NCI-H460 (cell line): ENCODE results near the gene POLR2C. TPM values are rescaled to one million over a fixed set of nuclear protein-coding genes. Genes with fewer than 3 reads are reported as not detected.
"Not testable (repeated sequence)": the region's sequence is repeated elsewhere in the genome, so short reads cannot be mapped to it uniquely, and the experiment has no call there.

Experiments
- DNase-seq: peaks from one replicate; pipeline ENCODE4 v3.0.0-alpha.2; 2016; ENCODE audit warnings: low read depth; ENCODE audit errors: extremely low read depth
- total RNA-seq: library from RNA; depleted of rRNA; stranded (reverse); fragments of >200 nt; shearing (Covaris generic); gene quantifications from 2 replicates; pipeline ENCODE4 v1.2.3, GENCODE V29; 2014

POLR2C gene
- total RNA-seq, 1 experiment from 2014 or later: 153 TPM

DNA sequence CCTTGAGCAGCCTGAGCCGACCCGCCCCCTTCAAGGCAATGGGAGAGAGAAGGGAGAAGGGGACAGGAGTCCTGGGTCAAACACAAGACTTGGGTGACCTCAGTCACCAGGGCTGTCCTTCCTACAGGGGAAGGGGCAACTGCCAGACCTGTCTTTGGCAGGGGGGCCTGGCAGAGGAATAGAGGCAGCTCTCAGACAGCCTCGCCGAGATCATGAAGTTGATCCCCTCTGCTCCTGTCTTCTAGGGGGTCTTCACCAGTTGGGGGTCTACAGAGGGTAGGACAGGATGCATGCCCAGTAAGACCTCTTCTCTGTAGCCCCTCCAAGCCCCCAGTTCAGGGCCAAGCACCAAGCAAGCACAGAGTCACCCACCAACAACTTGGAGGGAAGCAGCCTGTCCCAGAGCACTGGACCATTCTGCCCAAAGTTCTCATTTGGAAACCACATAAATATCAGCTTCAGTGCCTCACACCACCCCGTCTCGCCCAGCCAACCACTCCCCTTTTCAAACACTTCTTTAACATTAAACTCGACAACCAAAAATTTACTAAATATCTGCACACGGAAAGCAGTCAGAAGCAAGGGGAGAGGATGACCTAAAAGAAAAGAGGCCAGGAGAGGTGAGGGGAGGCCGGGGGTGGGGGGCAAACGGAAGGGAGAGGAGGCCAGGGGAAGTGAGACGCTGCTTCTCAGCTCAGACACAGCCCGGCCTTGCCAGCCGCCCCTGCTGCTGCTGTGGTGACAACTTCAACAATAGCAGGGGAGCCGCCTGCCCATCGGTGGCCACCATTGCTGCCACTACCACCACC is 16.1 kb downstream of the POLR2C start:
- DNase-seq: no peak

DNA sequence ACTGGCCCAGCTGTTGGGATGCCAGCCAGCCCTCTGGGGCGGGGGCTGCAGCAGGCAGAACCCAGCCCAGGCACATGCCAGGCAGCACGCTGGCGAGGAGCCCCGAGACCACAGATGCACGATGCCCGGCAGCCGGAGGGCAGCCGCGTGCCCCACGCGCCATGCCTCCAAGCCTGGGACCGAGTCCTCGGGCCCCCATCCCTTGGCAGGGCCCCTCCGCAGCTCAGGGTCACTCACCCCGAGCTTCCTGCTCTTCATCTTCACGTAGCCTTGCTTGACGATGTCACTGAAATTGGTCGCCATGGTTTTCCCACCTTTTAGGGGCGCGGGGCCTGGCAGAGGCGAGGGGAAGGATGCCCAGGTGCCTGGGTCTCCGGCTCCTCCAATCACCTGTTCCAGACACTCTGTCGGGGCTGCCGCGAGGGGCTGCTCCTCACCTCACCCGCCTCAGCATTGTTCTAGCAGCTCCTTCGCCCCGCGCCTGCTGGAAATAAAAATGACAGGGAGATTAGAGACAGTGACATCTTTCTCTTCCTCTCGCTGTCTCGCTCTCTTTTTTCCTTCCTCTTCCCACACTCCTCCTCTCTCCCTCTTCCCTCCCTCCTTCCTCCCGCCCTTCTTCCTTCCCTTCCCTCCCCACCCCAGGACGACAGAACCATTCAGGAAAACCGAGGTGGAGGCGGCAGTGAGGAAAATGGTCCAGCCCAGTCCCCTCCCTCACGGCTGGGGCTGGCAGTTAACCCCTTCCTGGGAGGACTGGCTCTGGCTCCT is 16.9 kb downstream of the POLR2C start:
- peak; percentile 25 for DNase-seq

DNA sequence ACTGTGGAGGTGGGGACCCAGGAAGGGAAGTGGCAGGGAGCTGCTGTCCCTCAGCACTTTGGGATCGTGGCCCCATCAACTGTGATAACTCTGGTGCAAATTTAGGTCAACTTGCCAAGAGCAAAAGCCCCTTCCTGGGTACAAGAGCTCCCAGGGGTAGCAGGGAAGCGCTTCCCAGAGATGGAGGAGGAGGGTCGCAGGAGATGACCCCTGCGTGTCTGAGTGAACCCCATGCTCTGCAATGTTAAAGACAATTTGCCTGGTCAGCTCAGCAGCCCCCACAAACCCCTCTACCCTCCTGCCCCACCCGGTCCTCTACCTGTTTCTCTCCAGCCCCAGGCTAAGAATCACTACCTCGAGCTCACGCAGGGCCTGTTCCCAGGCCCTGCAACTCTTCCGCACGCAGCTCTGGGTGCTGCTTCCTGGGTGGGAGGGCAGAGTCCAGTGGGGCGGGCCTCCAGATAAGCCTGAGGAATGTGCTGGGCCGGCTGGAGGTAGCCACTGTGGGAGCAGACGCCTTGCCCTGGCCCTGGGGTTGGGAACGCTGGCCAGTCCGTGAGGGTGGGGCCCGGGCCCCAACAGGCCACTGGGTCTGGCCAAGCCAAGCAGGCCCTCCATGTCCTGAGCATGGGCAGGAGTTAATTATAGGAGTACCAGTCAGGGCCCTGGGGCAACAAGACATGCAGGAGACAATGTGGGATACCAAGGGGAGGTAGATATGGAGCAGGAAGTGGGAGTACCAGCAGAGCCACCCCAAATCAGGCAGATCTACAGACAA is 17.7 kb downstream of the POLR2C start:
- DNase-seq: peak; percentile 56

DNA sequence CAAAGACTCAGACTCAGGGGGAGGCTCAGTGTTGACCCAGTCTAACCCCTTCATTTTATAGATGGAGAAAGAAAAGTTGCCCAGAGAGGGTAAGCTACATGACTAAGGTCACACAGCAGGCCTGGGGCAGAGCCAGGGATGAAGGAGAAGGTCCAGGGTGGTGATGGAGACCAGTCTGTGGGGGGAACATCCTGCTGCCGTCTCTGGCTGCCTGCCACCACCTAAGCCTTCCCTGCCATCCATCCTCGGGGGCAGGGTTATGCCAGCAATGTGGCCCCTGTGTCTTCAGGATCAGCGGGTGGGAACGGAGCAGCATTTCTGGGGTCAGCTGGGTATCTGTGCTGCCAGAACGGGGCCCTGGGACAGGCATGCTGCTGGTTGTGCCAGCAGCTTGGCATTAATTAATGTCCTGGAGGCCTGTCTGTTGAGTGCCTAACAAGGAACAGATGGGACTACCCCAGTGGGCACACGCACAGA is 18.3 kb downstream of the POLR2C start:
- no peak for DNase-seq

DNA sequence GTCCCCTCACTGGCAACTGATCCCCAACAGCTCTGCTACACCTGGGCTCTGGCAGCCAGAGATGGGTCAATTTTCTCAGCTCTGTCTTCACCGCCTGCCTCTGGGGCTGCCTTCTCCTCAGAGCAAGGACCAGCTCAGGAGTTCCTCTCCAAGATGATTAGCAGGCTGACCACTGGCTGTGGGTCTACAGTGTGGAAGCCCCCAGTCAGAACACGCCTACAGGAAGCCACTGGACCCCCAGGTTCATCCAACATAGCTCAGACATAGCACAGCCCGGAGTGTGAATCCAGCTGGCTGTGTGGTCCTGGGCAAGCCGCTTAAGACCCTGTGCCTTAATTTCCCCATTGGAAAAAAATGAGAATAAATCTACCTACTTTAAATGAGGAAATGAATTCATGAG is 18.9 kb downstream of the POLR2C start:
- DNase-seq: no peak

DNA sequence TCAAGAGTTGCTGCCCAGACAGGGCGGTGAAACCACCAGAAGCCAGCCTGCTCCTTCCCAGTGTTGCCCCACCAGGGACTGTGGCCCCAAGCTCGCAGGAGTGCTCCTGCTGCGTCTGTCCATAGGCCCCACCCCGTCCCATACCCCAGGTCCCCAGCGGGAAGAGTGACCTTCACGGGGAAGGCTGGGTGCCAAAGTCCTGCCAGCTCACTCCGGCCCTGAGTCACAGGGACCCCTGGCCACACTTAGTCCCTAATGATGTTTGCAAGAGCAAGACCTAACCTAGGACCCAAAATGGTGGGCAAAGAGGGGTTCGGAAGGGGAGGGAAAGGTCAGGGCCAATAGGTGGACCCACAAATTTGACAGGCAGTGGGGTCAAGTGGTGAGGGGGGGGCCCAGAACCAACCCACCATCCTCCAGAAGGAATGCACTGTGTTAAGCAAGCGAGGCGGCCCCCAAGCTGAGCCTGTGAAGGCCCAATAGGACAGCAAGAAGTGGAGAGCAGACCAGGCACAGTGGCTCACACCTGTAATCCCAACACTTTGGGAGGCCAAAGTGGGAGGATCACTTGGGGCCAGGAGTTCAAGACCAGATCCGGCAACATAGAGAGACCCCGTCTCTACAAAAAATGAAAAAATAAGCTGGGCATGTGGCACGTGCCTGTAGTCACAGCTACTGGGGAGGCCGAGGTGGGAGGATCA is 20.5 kb downstream of the POLR2C start:
- DNase-seq: no peak

DNA sequence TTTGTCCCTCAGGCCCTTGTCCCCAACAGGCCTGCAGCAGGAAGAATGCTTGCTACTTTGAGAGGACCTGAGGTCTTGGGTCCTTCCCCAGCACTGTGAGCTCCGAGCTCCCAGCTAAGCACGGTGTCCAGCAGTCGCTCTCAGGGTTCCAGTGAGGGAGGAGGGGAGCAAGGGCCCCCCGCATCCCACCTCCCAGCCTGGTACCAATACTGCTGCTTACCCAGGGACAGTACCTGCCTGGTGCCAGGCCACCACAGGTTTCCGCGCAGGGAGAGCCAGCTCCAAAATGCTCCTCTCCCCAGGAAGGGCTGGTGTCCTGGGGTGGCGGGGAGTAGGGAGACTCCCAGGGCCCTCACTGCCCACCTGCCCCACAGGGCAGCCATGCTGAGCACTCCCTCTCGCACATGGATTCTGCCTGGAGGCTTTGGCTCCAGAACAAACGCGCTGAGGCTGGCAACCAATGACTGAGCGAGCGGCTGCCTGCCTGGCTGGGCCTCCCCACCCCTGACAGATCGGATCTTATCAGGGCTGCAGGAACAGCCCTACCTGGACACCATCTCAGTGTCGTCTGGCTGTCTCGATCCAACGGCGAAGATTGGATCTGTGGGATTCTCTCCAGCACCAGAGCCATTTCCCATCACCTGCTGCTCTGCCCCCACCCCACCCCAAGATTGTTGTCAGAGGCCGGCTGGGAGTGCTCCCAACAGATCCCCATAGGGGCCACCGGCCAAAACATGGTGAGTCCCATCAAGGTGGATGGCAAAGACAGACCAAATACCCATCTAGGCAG is 21.4 kb downstream of the POLR2C start:
- DNase-seq: no peak

DNA sequence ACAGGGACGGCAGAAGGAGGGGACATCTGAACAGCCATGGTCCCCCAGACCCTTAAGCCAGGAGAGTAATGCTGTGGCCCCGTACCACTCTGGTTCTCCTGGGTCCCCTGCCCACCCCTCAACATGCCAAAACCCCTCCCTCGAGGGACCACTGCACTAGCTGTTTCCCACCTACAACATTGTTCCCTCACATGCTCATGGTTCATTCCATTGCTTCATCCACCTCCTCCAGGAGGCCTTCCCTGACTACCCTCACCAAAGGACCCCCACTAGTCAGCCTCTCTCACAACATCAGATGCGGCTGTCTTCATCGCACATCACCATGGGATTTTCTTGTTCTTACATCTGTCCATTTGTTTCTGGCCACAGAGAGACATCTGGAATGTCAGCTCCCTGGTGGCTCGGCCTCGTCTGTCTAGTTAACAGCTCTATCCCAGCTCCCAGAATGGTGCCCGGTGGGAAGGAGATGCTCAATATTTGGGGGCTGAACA is 22.1 kb downstream of the POLR2C start:
- DNase-seq: no peak

DNA sequence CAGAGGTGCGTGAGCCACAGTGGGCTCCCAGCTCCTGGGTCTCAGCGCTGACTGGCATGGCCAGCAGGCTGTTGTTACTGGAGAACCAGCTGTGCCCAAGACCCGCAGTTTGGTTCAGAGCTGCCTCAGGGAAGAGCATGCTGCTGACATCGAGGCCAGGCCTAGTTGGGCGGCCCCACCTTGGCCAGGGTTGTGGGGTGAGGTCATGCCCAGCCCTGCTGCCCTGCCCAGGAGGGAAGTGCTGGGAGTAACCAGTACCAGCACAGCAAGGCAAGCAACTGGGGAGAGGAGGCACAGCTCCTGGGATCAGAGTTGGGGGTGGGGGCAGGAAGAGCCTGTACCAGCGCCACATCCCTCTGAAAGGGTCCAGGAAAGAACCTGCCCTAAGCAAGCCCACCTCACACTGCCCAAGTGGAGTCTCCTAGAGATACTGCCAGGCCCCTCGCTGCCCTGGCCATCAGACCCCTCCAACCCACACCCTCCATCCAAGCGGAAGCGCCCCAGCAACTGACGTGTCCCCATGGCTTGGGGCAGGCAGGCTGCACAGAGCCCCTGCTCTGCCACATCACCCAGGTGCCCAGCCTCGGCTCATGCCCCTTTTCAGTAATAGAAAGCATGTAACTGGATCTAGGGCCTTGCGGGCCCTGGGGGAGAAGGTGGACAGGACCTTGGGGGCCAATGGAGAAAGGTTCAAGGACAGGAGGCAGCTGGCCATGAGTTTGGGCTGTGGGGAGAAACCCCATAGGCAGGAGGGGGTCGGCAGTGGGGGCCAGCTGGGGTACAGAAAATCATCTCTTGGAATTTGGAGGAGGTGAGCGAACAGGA is 22.8 kb downstream of the POLR2C start:
- DNase-seq: no peak

DNA sequence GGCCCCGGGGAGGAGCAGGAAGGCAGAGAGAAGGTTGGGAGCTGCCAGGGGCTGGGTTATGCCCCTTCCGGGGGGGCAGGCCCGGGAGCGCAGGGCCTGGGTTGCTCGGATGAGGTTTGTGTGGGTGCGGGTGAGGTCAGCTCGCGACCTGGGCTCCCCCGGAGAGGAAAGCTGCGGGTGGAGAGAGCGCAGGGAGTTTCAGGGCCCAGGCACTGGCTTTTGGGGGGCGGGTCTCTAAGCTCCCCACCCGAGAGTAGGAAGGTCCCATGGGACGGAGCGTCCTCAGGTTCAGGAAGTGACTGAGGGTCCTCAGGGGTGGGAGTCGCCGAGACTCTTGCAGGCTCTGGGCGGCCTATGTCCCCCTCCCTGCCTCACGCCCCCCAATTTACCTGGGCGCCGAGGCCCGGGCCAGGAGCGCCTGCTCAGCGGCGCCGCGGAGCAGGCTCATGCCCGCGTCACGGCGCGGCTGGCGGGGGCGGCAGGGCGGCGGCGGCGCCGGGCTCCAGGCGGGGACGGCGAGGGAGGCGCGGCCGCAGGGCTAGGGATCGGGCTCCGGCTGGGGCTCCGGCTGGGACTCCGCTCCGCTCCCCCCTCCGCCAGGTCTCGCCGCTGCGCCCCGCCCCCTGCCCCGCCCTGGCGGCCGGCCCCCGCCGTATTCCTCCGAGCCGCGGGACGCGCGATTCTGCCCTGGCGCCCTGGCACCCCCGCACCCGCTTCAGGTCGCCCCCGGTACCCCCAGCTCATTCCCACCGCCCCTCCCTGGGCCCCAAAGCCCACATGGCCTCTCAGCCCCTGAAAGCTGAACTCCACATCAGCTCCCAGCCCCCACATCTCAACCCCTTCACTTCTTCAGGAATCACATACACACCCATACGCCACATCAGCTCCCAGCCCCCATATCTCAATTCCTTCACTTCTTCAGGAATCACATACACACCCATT is 23.7 kb downstream of the POLR2C start, which contains the start of gene DOK4:
DOK4 (minus strand) TSS at position 578 of the 942 bp plus-strand sequence. CDS start 6,986 bp downstream, outside the sequence.
- DNase-seq: peak; percentile 61

DNA sequence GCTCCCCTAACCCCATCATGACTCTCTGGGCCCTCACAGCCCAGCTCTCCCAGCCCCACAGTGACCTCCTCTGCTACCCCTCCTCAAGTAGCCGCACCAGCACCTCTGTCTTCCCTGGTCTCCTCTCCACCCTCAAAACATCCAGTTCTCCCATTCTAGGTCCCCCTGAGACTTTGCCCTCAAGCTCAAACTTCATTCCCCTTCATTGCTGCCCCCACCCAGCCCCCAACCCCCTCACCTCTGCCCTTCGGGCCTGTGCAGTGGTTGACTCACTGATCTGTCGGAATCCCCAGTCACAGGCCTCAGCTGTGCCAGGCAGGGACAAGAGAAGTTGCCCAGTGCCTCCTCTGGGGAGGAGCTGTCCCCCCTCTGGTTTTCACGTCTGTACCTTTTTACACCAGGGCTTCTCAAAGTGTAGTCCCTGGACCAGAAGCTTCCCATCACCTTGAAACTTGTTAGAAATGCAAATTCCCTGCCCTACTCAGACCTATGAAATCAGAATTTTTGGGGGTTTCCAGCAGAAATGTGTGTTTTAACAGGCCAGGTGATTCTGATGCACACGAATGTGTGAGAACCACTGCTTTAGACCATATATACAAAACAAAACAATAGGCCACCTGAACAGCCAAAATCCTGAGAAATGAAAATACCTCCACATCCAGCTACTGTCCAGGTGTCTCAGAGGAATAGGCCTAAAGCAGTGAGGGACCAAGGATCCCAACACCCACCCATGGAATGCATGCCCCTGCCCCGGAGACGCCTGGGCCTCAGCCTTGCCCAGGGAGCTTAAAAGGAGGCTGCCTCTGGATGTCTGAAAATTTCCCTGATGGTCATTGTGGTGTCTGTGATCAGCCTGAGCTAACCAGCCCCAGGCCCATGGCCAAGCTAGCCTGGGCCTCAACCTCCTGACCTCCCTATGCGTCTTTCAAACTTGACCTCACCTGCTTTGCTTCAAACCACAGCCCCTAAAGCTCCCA is 24.7 kb downstream of the POLR2C start:
- no peak for DNase-seq

DNA sequence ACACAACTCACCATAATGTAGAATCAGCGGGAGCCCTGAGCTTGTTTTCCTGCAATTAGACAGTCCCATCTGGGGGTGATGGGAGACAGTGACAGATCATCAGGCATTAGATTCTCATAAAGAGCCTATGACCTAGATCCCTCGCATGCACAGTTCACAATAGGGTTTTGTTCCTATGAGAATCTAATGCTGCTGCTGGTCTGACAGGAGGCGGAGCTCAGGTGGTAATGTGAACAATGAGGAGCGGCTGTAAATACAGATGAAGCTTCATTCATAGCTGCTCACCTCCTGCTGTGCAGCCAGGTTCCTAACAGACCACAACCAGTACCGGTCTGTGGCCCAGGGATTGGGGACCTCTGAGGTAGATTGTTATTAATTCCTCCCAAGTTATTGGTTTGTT is 26.8 kb downstream of the POLR2C start:
- no peak for DNase-seq

DNA sequence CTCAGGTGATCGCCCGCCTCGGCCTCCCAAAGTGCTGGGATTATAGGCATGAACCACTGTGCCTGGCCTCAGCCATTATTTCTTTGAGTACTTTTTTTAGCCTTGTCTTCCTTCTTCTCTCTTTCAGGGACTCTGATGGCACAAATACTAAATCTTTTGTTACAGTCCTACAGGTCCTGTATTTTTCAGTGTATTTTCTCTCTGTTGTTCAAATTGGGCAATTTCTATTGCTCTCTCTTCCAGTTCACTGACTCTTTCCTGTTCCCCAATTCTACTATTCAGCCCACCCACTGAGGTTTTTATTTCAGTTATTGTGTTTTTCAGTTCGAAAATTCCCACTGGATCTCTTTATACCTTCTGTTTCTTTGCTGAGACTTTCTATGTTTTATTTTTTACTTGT is 31.3 kb downstream of the POLR2C start:
- no peak for DNase-seq

DNA sequence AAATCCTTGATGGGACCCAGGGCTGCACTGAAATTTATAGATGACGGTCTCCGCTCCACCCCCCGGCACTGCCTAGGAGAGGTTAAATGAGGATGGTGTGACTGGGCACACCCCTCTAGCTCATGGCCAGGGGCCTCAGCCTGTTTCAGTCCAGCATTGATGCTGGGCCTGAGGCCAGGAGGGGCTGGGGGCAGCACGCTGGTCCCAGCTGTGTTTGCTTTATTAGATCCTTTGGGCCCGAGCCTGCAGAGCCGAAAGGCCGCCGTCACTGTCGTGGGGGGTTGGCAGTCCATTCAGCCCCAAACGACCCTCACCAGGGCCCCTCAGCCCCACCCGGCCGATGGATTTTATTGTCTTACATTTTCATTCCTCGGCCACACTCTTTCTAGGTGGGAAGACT is 34.6 kb downstream of the POLR2C start:
- DNase-seq: no peak

DNA sequence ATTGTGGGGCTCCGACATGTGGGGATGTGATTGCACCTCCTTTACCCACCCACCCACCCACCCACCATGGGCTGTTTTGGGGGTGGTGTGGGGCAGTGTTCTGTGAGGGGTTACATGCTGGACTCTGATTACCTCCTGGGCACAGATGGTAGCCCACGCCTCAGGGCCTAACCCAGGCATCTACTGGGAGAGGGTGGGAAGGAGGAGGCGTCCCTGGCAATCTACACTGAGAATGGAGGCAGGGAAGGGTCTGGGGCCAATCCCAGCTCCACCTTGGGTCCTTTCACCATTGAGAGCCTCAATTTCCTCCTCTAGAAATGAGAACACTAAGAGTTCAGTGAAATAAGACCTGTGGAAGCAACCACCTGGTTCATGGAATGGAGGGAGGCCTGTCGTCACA is 35.6 kb downstream of the POLR2C start:
- DNase-seq: no peak

DNA sequence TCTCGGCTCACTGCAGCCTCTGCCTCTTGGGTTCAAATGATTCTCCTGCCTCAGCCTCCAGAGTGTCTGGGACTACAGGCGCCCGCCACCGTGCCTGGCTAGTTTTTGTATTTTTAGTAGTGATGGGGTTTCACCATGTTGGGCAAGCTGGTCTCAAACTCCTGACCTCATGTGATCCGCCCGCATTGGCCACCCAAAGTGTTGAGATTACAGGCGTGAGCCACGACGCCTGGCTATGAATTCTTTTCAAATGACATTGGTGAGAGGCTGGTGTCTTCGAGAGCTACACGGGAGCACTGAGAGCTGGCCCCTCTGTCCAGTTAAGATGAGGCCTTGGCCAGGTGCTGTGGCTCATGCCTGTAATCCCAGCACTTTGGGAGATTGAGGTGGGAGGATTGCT is 37.5 kb downstream of the POLR2C start:
- not testable (repeated sequence) for DNase-seq
